Measurements from ENCODE around the gene STK24. TPM values are rescaled to one million over a fixed set of nuclear protein-coding genes. Genes with fewer than 3 reads are reported as not detected.

Gene STK24
- total RNA-seq, 1 experiment from 2014 or later: 82.1 TPM

DNA sequence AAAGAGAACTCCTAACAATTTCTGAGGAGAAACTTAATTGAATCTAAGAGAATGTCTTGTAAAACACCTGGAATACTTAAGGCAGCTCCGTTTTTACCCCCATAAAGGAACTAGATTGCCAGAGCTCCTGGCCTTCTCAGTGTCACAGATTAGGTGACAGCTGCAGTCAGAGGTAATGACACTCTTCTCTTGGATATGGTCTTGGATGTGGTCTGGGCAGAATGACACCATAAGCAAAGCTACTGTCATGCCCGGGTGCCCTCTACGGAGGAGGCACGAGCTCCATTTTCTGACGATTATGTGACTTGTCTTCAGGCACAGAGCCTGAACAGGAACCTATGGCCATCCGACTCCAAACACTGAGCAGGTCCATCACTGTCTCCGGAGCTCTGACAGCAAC lies 46.7 kb downstream of the STK24 start:
- Histone ChIP-seq H3K4me3 (no peak overlapping the region), H3K9me3 (no peaks in the 10 kb centered on the region), H3K27me3 (no peaks in the 10 kb centered on the region), H3K36me3 (peaks cover 6% of the 10 kb centered on the region; the same call in 1 of the 2 replicates)
- DNase-seq: no peak

DNA sequence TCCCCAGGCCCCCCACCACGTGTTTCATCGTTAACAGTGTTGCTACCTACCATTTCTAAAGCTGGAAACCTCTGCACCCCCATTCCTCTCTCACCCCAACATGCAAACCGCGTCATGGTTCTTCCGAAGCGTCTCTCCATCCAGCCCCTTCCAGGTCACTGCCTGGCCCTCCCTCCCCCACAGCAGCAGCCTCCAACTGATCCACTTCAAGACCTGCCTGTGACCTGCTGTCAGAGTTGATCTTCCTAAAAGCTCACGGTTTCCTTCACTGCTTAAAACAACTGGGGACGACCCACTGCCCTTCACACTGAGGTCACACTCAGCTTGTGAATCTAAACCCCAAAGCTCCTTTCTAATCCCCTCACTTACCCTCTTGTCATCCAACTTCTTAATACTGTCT lies 47.7 kb downstream of the STK24 start:
- H3K36me3 ChIP-seq: peaks cover 6% of the 10 kb centered on the region; the same call in 1 of the 2 replicates
- H3K27me3 ChIP-seq: no peaks in the 10 kb centered on the region
- H3K9me3 ChIP-seq: no peaks in the 10 kb centered on the region
- H3K4me3 ChIP-seq: no peak overlapping the region
- DNase-seq: no peak

DNA sequence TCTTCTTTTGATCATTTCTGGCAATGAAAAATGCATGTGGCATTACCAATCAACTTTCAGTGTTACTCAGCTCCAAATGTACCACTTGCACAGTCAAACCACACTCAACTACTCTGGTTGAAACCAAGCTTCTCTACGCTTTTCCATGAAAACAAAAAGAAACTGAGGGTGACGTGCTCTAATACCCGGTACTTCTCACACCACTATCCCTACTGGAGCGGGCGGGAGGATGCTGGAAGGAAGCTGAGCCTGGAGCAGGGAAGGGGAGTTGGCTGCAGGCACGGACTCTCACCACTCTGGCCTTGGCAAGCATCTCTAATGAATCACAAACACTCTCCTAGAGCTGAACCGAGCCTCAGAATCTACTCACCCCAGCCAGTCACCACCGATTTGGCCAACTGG lies 48.2 kb downstream of the STK24 start:
- peak; percentile 86 for DNase-seq
- Histone ChIP-seq H3K27me3 (no peaks in the 10 kb centered on the region), H3K9me3 (no peaks in the 10 kb centered on the region), H3K36me3 (peaks cover 6% of the 10 kb centered on the region; the same call in 1 of the 2 replicates), H3K4me3 (no peak overlapping the region)

DNA sequence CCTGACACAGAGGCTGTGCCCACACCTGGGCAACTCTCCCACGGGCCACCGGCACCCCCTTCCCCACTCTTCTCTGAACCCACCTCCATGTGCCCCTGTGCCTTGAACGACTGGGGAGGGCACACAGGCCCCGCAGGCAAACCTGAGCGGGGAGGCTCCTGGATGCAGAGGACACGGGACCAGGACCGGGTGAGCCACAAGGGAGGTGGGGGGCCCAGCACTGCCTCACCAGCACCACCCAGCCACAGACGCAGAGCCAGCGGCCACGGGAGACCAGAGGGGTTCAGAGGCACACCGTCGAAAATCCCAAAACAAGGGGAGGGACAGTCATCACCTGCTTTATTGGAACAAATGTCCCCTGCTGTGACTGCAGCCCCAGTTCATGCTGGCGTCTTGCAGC lies 49.4 kb downstream of the STK24 start:
- DNase-seq: no peak
- Histone ChIP-seq H3K9me3 (no peaks in the 10 kb centered on the region), H3K36me3 (peaks cover 6% of the 10 kb centered on the region; the same call in 1 of the 2 replicates), H3K27me3 (no peaks in the 10 kb centered on the region), H3K4me3 (no peak overlapping the region)

DNA sequence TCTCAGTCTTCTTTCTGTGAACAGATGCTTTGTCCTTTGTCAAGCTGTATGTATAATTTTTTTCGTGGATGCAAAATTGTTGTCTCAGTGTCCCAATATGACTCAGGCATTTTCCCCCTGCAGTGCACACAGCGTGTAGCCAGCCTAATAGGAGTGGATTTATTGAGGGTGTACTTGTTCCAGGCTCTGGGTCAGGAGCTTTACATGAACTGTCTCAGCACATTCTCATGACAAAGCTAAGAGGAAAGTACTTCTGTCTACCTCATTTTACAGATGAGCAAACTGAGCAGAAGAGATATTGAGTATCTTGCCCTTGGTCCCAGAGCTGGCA lies 50.8 kb downstream of the STK24 start:
- no peaks in the 10 kb centered on the region for H3K9me3 ChIP-seq
- peaks cover 6% of the 10 kb centered on the region; the same call in 1 of the 2 replicates for H3K36me3 ChIP-seq

DNA sequence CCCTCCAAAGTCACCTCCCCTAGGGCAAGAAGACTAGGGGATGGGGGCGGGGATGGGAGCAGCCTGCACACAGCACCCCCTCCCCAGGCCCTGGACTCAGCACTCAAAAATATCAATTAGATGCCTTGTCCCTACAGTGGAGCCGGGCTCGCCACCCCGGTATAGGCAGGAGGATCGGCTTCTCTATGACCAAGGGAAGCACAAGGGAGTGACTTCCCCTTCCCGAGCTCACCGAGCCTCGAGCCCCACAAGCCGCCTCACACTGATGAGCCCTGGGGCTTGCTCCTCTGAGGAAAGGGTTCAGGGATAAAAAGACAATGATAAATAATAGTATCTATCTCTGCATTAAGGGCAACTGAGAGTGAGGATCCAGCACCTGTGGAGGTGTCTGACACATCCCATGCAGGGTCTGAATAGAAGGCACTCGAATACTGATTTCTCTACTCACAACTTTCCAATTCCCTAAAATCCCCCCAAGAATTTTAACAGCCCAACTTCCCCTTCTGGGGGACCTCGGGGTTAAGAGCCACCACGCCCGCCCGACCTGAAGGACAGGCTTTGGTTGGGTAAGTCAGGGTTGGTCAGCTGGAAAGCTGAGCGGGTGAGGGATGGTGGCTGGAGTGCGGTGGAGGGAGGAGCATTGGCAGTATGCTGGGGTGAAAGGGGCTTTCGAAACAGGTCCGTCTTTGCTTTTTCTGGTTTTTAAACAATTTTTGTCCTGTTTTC lies 51.3 kb downstream of the STK24 start:
- no peak for DNase-seq
- H3K27me3 ChIP-seq: no peaks in the 10 kb centered on the region
- H3K9me3 ChIP-seq: no peaks in the 10 kb centered on the region
- H3K4me3 ChIP-seq: no peak overlapping the region
- H3K36me3 ChIP-seq: peaks cover 6% of the 10 kb centered on the region; the same call in 1 of the 2 replicates

More for the DNA sequence above, 50.8 kb downstream of the STK24 start:
- DNase-seq: no peak
- Histone ChIP-seq H3K4me3 (no peak overlapping the region), H3K27me3 (no peaks in the 10 kb centered on the region)

DNA sequence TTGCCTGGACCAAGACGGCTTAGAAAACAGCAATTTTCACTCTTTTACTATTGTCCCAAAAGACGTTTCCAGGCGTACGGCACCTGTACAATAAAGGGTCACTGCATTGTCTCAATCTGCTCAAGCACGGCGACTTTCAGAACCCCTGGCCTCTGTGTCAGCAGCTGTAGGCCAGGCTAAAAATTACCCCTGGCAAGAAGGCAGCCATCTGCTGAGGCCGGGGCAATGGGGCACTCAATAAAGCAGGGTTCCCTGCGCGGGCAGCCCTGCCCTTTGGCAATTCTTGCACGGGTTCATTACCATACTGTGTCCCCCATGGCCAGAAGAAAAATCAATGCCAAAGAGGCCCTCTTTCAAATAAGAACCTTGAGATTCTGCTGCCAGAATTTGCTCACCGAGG lies 52.1 kb downstream of the STK24 start:
- H3K36me3 ChIP-seq: peaks cover 6% of the 10 kb centered on the region; the same call in 1 of the 2 replicates
- no peak overlapping the region for H3K4me3 ChIP-seq
- H3K9me3 ChIP-seq: no peaks in the 10 kb centered on the region
- H3K27me3 ChIP-seq: no peaks in the 10 kb centered on the region
- no peak for DNase-seq

DNA sequence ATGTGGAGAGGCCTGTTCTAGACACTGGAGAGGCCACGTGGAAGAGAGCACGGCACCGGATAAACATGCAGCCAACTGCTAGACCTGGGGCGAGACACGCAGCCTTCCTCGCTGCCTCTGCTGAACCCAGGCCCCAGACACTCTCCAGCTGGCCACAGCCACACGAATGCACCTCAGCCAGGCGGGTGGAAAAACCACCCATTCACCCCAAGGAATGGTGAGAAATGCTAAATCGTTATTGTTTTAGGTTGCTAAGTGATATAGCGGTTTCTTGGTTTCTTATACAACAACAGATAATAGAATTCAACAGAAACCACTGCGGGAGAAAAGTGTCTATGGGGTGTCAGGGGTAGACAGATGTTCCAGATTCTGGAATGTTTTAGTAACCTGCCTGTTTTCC lies 52.5 kb downstream of the STK24 start:
- peaks cover 7% of the 10 kb centered on the region; the same call in 1 of the 2 replicates for H3K36me3 ChIP-seq
- H3K9me3 ChIP-seq: no peaks in the 10 kb centered on the region
- no peak overlapping the region for H3K4me3 ChIP-seq
- no peaks in the 10 kb centered on the region for H3K27me3 ChIP-seq
- no peak for DNase-seq

DNA sequence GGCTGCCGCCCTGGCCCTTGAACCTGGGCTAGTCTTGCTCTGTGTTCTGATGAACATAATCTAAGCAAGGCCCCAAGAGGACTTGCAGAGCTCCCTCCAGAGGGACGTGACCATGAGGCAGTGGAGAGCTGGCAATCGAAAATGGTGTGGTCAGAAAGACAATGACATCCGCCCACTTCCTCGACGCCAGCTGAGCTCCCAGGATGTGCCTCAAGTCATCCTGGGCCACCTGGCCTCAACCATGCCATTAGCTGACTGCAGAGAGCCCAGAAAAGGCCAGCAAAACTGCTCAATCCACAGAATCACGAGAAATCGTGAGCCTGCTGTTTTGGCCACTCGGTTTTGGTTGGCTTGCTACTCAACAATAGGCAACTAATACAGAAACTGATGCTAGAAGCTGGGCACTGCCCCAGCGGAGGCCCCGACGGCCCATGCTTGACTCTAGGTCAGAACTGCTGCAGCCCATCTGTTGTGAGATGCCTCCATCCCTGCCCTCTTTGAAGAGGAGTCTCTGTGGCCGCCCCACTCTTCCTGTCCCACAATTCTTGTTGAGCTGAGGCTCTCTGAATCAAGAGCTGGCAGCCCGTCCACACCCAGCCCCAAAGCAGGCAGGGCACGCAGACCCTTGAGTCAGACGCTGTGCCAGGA lies 53.3 kb downstream of the STK24 start:
- Histone ChIP-seq H3K36me3 (peaks cover 9% of the 10 kb centered on the region; the same call in 1 of the 2 replicates), H3K9me3 (no peaks in the 10 kb centered on the region), H3K4me3 (no peak overlapping the region), H3K27me3 (no peaks in the 10 kb centered on the region)
- DNase-seq: no peak

DNA sequence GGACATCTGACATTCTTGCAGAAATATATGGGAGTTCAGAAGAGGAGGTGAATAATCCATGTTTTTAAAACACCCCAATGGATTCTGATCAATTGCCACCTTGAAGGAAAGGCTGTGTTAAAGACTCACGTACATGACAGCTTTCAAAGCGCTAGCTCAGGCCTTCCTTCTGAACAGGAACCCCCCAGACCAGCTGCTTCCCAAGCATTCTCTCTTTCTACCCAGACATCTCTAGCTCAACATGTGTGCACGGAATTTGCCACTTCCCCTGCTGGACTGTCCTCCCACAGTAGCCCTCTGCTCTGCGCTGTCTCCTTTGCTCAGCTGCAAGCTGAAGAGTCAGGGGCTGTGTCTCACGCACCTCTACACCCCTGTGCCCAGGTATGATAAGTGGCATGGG lies 54.5 kb downstream of the STK24 start:
- DNase-seq: no peak
- H3K4me3 ChIP-seq: no peak overlapping the region
- peaks cover 18% of the 10 kb centered on the region for H3K36me3 ChIP-seq
- no peaks in the 10 kb centered on the region for H3K9me3 ChIP-seq
- no peaks in the 10 kb centered on the region for H3K27me3 ChIP-seq

DNA sequence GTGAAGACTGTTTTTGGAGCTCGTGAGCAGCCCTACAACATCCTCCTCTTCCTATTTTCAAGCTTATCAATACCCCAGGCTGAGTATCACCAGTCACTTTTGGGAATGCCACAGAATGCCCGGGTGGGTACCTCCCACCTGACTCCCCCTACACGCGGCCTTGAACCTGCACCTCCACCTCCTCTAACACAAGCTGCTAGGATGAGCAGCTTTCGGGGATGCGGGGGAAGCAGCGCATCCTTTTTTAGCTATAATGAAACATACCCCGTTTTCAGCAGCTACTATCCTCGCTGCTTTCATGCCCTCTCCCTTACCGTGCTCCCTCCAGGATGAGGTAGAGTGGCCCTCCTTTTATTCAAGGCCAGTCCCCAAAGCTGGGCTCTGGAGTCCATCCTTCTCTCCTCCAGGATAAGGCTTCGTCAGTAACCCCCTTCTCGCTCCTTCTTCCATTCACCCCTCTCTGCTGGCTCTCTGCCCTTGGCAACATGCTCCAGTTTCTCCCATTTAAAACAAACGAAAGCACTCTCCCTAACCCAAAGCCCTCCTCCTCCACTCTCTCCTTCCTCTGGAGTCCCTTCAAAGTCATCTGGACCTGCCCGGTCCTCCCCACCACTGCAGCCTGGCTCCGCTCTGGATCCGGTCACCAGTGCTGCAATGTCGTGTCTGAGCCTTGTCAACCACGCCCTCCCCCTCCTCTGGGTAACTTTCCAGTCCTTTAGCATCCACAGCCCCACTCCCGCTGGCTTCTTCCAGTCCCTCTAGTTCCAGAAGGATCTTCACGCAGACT lies 55.3 kb downstream of the STK24 start:
- no peaks in the 10 kb centered on the region for H3K27me3 ChIP-seq
- DNase-seq: no peak
- no peaks in the 10 kb centered on the region for H3K9me3 ChIP-seq
- peaks cover 19% of the 10 kb centered on the region for H3K36me3 ChIP-seq
- no peak overlapping the region for H3K4me3 ChIP-seq

DNA sequence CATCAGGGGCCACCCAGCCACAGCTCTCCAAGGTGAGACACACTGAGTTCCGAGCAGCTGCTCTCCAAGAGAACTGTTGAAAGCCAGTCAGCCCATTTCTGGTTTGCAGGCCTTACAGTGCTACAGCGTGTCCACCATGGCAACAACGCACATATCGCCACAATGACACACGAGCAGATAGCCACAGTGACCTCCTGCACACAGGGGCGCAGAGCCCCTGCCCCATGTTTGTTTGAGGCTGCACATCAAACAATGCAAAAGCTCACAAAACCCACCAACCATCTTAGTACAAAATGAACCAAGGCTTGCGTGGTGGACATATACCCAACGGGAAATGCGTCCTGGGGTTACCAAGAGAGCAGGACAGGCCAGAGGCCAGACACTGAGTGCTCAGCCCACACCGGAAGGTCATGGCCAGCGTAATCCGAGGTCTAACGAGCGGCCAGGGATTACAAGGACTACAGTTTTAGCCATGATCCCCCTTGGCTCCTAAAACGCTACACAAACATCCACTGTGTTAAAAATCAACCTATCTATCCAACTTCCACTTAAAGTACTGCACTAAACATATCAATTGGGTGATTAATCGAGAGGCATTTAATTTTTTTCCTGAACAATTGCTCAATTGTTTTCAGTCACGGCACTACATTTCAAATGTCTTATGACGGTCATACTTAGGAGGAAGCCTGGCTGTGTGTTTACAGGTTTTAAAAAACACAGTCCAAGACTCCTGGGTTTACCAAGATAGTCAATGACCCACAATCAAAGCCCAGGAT lies 56.0 kb downstream of the STK24 start:
- Histone ChIP-seq H3K4me3 (no peak overlapping the region), H3K27me3 (no peaks in the 10 kb centered on the region), H3K9me3 (no peaks in the 10 kb centered on the region), H3K36me3 (peaks cover 20% of the 10 kb centered on the region)
- no peak for DNase-seq

DNA sequence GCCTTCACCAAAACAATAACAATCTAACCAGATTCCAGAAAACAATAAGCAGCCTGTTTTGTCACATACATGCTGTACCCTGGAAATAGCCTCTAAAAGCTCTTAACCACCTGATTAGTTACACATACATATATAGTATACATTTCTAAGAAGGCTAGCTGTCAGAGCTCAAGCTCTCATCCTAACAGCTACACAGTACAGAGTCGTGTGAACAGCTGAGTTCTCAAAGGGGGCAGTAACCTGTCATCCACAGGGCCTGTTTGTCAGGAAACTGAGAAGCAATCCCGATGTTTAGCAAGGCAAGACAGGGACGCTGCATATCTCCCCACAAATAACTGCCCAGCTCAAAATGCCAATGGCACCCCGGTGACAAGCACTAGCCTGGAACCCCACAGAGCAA lies 56.9 kb downstream of the STK24 start:
- H3K36me3 ChIP-seq: peaks cover 24% of the 10 kb centered on the region
- no peaks in the 10 kb centered on the region for H3K9me3 ChIP-seq
- no peaks in the 10 kb centered on the region for H3K27me3 ChIP-seq
- DNase-seq: no peak
- no peak overlapping the region for H3K4me3 ChIP-seq

DNA sequence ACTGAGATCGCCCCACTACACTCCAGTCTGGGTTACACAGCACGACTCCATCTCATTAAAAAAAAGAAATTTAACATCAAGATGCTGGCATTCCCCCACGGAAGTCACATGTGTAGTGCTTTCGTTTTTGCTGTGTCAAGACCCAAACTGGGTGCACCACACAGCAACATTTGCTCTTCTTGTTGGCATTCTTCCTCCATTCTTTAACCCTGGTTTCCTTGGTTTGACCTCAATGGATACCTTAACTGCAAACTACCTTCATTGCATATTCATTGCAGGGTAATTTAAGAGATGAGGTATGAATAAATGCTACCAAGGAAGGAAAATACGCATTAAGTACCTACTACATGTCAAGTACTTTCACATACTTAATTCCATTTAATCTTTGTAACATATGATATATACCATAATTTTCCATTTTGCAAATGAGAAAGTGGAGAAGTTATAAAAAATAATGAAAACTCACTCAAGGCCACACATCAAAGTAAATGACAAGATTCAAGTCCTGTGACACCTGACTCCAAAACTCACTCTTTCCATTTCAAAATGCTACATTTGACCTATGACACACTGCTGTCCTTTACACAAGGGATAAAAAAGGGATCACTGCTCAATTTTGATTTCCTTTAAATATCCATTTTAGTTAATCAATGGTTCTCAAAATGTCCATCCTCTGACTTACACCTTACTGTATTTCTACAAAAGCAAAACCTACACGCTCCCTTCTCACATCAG lies 59.2 kb downstream of the STK24 start:
- Histone ChIP-seq H3K9me3 (no peaks in the 10 kb centered on the region), H3K27me3 (no peaks in the 10 kb centered on the region), H3K4me3 (no peak overlapping the region), H3K36me3 (peaks cover 24% of the 10 kb centered on the region)
- no peak for DNase-seq

DNA sequence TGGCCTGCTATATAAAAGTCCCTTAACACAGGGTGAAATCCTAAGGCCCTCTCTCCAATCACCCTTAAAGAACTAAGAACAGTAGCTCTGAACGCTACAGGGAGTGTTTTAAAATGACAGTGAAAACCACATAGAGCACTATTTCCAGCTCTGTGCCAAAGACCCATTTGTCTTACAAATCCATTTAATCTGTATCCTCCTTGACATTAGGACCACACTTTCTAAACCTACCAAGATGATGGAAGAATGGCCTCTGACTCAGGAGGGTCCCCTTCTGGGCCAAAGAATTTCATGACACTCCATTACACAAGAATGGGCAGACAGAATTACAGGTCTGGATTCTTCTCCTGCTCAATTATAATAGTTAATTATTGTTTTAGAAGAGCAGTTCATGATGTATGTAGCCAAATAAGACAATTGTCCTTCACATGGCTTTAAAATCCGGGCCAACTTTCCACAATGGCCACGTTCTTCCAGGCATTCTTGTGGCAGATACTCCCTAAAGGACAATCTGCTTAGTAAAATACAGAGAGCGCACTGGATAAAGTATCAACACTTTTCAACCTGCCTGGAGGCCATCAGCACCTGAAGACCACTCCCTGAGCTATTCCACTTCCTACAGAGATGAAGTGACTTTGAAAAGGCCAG lies 61.0 kb downstream of the STK24 start:
- Histone ChIP-seq H3K9me3 (no peaks in the 10 kb centered on the region), H3K4me3 (no peak overlapping the region), H3K36me3 (peaks cover 24% of the 10 kb centered on the region), H3K27me3 (no peaks in the 10 kb centered on the region)
- no peak for DNase-seq

DNA sequence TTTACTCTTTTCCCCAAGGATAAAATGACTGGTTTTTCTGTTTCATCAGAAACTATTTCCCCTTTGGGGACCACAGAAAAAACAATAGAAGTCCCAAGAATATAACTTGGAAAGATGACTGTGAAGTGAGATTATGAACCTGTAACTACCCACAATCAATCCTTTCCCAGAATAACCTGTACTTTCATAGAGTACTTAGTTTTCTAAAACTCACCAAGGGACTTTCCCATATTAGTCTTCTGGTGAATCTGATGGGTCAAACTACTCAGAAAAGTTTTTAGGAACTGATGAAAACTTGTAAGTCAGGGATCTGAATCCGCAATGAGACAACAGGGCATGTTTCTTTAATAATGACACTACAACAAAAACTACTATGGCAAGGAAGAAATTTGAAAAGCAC lies 62.6 kb downstream of the STK24 start:
- H3K4me3 ChIP-seq: no peak overlapping the region
- no peaks in the 10 kb centered on the region for H3K27me3 ChIP-seq
- no peak for DNase-seq
- H3K9me3 ChIP-seq: no peaks in the 10 kb centered on the region
- H3K36me3 ChIP-seq: peaks cover 22% of the 10 kb centered on the region

All from MG63 (cell line).